ENCODE measurements around the gene SUMO3. TPM values are rescaled to one million over a fixed set of nuclear protein-coding genes. Genes with fewer than 3 reads are reported as not detected.
A peak's percentile ranks its signal among the peaks of the same experiment; 100 is the strongest.

Gene SUMO3
- total RNA-seq, 1 experiment from 2014 or later = 82.9 TPM

DNA sequence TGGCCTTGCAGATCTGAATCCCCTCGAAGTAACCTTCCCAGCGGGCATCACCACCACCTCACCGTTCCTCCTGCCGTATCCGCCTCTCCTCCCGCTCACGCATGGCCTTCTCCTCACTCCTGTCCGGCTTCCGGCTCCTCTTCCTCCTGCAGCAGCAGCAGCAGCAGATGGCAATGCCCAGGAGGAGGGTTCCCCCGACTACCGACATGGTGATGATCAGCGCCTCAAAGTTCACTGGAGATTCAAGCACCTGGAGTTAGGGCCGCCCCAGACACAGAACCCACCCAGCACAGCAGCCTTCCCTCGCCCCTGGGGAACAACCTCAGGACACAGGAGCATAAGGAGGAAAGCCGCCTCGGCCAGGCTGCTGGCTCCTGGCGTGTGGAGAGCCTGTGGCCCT is 38.3 kb upstream of the SUMO3 start:
- no peaks in the 10 kb centered on the region for H3K9me3 ChIP-seq (ENCODE audit: control insufficient read depth, low read depth, low read length)

More for the DNA sequence above, 38.3 kb upstream of the SUMO3 start:
- H3K79me1 ChIP-seq (ENCODE audit: insufficient read depth, low read depth, low read length, poor library complexity, severe bottlenecking) = no peaks in the 10 kb centered on the region
- H3K4me1 ChIP-seq (ENCODE audit: insufficient read depth, low read length) = no peaks in the 10 kb centered on the region
- no peak overlapping the region for H3K18ac ChIP-seq (ENCODE audit: insufficient read length, low read depth, low read length)
- no peak overlapping the region for H4K91ac ChIP-seq (ENCODE audit: insufficient read length, low read depth, low read length)
- no peak overlapping the region for H3K23ac ChIP-seq (ENCODE audit: insufficient read length, low read depth, low read length)
- no peak overlapping the region for H2AK5ac ChIP-seq (ENCODE audit: insufficient read length, low read length)
- H2BK15ac ChIP-seq (ENCODE audit: low read depth, low read length) = no peak overlapping the region
- no peaks in the 10 kb centered on the region for H4K20me1 ChIP-seq (ENCODE audit: control insufficient read depth, insufficient read depth, insufficient read length)
- no peak overlapping the region for H2BK12ac ChIP-seq (ENCODE audit: insufficient read length, low read depth, low read length)
- no peak overlapping the region for H3K56ac ChIP-seq (ENCODE audit: insufficient read length, low read depth, low read length)
- H3K4ac ChIP-seq (ENCODE audit: low read depth, low read length) = no peak overlapping the region
- no peak overlapping the region for H2BK120ac ChIP-seq (ENCODE audit: low read depth, low read length, poor library complexity, severe bottlenecking)
- no CpG with 5 or more reads among the region's 17 CpGs for WGBS (ENCODE audit: extremely low coverage, insufficient read length, low lambda C conversion rate)
- no peak overlapping the region for H4K8ac ChIP-seq (replicated peaks; ENCODE audit: insufficient read length, low read depth, low read length)
- no peaks in the 10 kb centered on the region for H3K27me3 ChIP-seq (ENCODE audit: insufficient read depth, low read length)
- H3K23me2 ChIP-seq (ENCODE audit: insufficient read length, low read depth, low read length, poor library complexity, severe bottlenecking) = no peaks in the 10 kb centered on the region
- no peak for TF ChIP-seq CTCF (conservative IDR thresholded peaks at IDR 0.05)
- H3K9ac ChIP-seq (ENCODE audit: extremely low read depth, insufficient read length, low read length) = no peak overlapping the region
- no peak overlapping the region for H3K4me2 ChIP-seq (ENCODE audit: insufficient read depth, insufficient read length, low read length)
- no peaks in the 10 kb centered on the region for H3K27me3 Mint-ChIP-seq (ENCODE audit: low read depth)
- H2BK20ac ChIP-seq (ENCODE audit: low read depth, low read length, poor library complexity, severe bottlenecking) = no peak overlapping the region
- no peak overlapping the region for H4K5ac ChIP-seq (ENCODE audit: insufficient read length, low read depth, low read length)
- H3K27ac Mint-ChIP-seq = peak overlapping the region in 1 of 3 experiments; percentile 61; a peak in 2 of 7 replicates
- no peaks in the 10 kb centered on the region for H3K9me3 Mint-ChIP-seq
- H3T11ph ChIP-seq (ENCODE audit: low read length) = no peak overlapping the region
- no peak overlapping the region for H2BK5ac ChIP-seq (ENCODE audit: insufficient read length, low read length)
- DNase-seq = no peak
- no peaks in the 10 kb centered on the region; a peak in 1 of 4 replicates for H3K4me1 Mint-ChIP-seq
- H2AFZ ChIP-seq (ENCODE audit: low read length) = no peak overlapping the region
- no peak overlapping the region; the same call in 1 of the 2 replicates for H3K14ac ChIP-seq (ENCODE audit: insufficient read depth, low read length)
- H3K4me3 Mint-ChIP-seq = no peak overlapping the region
- H3K27ac ChIP-seq (ENCODE audit: insufficient read length, low read depth, low read length) = no peak overlapping the region
- peaks cover 44 to 83% (median 70%) of the 10 kb centered on the region in 3 experiments; a peak in 6 of 7 replicates for H3K36me3 Mint-ChIP-seq (ENCODE audit: insufficient read depth in 1 of 3, low read depth in 3 of 3)
- peaks cover 7% of the 10 kb centered on the region; the same call in 1 of the 2 replicates for H3K79me2 ChIP-seq (ENCODE audit: insufficient read depth, low read length)
